ENCODE data around the gene C10orf95.

The C10orf95 gene

DNA sequence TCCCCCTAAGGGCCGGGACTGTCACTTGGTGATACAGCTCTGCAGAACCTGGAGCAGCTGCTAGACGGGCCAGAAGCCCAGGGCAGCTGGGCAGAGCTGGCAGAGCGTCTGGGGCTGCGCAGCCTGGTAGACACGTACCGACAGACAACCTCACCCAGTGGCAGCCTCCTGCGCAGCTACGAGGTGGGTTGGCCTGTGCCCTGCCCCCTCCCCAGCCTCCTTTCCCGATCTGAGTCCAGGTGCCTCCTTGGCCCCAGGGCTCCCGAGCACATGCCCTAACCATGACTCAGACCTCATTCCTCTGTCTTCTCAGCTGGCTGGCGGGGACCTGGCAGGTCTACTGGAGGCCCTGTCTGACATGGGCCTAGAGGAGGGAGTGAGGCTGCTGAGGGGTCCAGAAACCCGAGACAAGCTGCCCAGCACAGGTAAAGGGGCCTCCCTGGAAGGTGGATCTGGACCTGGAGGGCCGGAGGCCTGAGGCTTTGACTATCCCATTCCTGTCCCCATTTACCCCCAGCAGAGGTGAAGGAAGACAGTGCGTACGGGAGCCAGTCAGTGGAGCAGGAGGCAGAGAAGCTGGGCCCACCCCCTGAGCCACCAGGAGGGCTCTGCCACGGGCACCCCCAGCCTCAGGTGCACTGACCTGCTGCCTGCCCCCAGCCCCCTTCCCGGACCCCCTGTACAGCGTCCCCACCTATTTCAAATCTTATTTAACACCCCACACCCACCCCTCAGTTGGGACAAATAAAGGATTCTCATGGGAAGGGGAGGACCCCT, 49.4 kb downstream of the C10orf95 start:
- no peak for DNase-seq (ENCODE audit: low read depth in 2 of 3, low spot score in 2 of 3)

DNA sequence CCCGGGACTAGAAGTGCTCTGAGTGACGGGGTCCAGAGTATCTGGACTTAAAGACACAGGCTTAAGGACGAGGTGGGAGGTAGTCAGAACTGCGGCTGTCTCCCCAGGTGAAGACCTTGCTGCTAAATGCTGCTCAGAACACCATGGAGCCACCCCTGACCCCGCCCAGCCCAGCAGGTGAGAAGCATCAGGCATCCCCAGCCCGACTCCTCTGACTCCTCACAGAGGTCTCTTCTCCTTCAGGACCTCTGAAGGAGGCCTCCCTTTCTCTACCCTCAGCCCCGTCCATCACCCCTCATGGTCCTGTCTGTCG, 50.0 kb downstream of the C10orf95 start:
- no peak for DNase-seq (ENCODE audit: low read depth in 2 of 3, low spot score in 2 of 3)

DNA sequence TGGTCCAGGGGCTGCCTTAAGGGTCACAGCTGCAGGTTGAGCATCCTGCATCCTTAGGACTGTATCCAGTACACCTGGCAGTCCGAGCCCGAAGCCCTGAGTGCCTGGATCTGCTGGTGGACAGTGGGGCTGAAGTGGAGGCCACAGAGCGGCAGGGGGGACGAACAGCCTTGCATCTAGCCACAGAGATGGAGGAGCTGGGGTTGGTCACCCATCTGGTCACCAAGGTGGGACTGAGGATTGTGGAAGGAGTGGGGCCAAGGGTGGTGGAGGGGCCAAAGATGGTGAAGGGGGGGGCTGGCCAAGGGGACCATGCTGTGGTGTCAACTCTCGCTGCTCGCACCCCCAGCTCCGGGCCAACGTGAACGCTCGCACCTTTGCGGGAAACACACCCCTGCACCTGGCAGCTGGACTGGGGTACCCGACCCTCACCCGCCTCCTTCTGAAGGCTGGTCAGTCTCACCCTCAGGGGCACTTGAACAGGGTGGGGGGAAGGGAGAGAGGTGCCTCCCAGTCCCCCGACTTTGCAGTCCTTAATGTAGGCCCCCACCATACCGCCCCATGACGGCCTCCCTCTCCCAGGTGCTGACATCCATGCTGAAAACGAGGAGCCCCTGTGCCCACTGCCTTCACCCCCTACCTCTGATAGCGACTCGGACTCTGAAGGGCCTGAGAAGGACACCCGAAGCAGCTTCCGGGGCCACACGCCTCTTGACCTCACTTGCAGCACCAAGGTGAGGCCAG, 50.6 kb downstream of the C10orf95 start:
- DNase-seq (ENCODE audit: low read depth in 2 of 3, low spot score in 2 of 3) = no peak

- DNase-seq (ENCODE audit: low read depth in 2 of 3, low spot score in 2 of 3) = no peak
Measured at GRCh38 chr10:102400076-102400475, 51.3 kb downstream of the C10orf95 start.
